Measurements from ENCODE around the gene FNDC8.

DNA sequence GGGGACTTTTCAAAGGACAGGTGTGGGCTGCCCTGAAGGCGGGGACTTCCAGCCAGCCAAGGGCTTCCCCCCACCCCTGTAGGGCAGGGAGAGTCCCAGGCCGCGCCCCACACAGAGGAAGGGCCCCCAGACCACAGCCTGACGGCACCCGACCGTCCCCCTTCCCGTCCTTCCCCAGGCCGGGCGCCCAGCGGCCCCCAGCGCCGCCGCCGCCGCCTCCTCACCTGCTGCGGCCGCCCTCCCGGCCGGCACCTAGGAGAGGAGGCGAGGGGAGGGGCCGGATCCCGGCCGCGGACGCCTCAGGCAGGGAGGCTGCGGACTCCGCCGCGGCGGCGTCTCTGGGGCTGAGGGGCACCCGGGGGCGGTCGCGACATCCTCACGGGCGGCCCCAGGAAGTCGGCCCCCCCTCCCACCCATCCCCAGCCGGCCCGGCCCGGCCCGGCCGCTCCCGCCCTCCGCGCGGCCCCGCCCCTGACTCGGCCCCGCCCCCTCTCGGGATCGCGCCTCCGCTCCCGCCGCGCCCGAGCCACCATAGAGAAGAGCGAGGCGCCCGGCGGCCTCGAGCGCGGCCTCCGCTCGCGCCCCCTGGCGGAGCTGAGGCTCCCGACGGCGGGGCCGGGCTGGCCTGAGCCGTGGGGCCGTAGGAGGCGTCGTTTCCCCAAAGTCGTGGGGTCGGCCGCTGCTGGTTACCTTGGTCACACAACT, 32.4 kb upstream of the FNDC8 start:
- TF ChIP-seq, protein P1, sequence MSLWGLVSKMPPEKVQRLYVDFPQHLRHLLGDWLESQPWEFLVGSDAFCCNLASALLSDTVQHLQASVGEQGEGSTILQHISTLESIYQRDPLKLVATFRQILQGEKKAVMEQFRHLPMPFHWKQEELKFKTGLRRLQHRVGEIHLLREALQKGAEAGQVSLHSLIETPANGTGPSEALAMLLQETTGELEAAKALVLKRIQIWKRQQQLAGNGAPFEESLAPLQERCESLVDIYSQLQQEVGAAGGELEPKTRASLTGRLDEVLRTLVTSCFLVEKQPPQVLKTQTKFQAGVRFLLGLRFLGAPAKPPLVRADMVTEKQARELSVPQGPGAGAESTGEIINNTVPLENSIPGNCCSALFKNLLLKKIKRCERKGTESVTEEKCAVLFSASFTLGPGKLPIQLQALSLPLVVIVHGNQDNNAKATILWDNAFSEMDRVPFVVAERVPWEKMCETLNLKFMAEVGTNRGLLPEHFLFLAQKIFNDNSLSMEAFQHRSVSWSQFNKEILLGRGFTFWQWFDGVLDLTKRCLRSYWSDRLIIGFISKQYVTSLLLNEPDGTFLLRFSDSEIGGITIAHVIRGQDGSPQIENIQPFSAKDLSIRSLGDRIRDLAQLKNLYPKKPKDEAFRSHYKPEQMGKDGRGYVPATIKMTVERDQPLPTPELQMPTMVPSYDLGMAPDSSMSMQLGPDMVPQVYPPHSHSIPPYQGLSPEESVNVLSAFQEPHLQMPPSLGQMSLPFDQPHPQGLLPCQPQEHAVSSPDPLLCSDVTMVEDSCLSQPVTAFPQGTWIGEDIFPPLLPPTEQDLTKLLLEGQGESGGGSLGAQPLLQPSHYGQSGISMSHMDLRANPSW (CRISPR knock-in tag; IDR thresholded peaks at IDR 0.05), result no peak
- TF ChIP-seq GABPB1 (CRISPR knock-in tag; IDR thresholded peaks at IDR 0.05), result no peak
- TF ChIP-seq, protein P2, sequence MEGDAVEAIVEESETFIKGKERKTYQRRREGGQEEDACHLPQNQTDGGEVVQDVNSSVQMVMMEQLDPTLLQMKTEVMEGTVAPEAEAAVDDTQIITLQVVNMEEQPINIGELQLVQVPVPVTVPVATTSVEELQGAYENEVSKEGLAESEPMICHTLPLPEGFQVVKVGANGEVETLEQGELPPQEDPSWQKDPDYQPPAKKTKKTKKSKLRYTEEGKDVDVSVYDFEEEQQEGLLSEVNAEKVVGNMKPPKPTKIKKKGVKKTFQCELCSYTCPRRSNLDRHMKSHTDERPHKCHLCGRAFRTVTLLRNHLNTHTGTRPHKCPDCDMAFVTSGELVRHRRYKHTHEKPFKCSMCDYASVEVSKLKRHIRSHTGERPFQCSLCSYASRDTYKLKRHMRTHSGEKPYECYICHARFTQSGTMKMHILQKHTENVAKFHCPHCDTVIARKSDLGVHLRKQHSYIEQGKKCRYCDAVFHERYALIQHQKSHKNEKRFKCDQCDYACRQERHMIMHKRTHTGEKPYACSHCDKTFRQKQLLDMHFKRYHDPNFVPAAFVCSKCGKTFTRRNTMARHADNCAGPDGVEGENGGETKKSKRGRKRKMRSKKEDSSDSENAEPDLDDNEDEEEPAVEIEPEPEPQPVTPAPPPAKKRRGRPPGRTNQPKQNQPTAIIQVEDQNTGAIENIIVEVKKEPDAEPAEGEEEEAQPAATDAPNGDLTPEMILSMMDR (IDR thresholded peaks at IDR 0.05 in 2 of 3, conservative IDR thresholded peaks at IDR 0.05 in 1 of 3; ENCODE audit: insufficient read depth in 2 of 3, low read depth in 1 of 3, low read length in 3 of 3), result peak; percentile 79 to 97 (median 87)
